ENCODE data around the gene DDR1.

Gene DDR1

DNA sequence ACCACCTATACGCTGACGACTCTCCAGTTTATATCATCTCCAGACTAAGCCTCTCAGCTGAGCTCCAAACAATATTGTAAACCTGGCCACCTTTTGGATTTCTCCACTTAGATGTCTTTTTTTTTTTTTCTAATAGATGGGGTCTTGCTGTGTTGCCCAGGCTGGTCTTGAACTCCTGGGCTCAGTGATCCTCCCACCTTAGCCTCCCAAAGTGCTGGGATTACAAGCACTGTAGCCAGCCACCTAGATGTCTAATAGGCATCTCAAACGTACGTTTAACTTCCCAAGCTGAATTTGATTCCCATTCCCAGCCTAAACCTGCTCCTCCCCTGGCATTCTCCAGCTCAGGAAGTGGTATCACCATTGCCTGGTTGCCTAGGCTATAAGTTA, 5.2 kb downstream of the DDR1 start:
- DNase-seq (ENCODE audit: low read depth), result no peak
- no peak overlapping the region for H3K4me3 ChIP-seq (ENCODE audit: low read length)
- TF ChIP-seq, protein P1, sequence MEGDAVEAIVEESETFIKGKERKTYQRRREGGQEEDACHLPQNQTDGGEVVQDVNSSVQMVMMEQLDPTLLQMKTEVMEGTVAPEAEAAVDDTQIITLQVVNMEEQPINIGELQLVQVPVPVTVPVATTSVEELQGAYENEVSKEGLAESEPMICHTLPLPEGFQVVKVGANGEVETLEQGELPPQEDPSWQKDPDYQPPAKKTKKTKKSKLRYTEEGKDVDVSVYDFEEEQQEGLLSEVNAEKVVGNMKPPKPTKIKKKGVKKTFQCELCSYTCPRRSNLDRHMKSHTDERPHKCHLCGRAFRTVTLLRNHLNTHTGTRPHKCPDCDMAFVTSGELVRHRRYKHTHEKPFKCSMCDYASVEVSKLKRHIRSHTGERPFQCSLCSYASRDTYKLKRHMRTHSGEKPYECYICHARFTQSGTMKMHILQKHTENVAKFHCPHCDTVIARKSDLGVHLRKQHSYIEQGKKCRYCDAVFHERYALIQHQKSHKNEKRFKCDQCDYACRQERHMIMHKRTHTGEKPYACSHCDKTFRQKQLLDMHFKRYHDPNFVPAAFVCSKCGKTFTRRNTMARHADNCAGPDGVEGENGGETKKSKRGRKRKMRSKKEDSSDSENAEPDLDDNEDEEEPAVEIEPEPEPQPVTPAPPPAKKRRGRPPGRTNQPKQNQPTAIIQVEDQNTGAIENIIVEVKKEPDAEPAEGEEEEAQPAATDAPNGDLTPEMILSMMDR (conservative IDR thresholded peaks at IDR 0.05; ENCODE audit: low read length), result no peak

DNA sequence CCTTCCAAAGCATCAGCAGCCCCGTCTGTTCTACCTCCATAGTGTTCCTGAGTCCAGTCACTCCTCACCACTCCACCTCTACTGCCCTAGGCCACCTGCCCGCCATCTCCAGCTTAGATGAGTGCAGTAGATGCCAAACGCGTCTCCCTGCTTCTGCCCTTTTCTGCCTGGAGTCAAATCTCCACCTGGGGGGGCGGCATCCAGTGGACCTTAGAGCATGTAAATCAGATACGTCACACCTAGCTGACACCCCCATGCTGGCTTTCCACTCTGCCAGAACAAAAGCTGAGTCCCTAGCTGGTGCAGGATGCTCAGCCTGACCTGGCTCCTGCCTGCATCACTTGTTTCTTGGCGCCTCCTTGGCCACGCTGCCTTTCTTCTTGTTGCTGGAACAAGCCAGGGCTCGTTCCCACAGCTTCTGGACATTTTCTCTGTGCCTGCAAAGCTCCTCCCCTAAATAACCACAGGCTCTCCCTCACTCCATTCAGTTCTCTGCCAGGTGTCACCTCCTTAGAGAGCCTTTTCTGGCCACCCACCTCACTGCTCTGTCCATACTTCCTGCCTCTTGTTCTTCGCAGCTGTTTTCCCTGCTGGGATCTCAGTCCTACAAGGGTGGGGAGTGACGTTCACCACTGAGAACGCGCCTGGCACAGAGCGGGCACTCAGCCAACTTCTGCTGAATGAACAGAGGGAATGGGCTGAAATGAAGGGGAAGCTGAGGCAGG, 5.8 kb downstream of the DDR1 start:
- H3K4me3 ChIP-seq (ENCODE audit: low read length), result no peak overlapping the region
- TF ChIP-seq, protein P1 (conservative IDR thresholded peaks at IDR 0.05; ENCODE audit: low read length), result no peak
- no peak for DNase-seq (ENCODE audit: low read depth)

DNA sequence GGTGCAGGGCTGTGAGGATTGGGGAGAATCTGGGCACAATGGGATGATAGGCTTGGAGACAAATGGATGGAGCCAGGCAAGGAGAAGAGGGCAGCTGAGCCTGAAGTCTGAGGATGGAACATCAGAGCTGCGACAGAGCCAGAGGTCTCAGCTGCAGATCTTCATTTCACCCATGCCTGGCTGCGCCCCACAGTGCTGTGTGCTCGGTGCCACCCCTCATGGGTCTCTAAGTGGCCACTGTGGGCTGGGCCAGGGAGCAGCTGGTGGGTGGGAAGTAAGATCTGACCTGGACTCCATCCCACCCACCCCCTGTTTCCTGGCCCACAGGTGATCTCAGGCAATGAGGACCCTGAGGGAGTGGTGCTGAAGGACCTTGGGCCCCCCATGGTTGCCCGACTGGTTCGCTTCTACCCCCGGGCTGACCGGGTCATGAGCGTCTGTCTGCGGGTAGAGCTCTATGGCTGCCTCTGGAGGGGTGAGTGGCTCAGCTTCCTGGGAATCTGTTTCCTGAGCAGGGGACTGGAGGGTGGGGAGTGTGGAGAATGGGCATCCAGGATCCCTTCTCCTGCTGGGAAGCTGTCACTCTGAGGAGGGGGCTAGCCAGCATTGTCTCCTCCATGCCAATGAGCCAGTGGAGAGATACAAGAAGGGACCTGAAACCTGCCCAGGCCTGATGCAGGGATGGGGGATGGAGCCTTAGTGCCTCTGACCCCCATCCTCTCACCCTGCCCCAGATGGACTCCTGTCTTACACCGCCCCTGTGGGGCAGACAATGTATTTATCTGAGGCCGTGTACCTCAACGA, 6.5 kb downstream of the DDR1 start:
- TF ChIP-seq, protein P1 (conservative IDR thresholded peaks at IDR 0.05; ENCODE audit: low read length), result no peak
- no peak for DNase-seq (ENCODE audit: low read depth)
- no peak overlapping the region for H3K4me3 ChIP-seq (ENCODE audit: low read length)

DNA sequence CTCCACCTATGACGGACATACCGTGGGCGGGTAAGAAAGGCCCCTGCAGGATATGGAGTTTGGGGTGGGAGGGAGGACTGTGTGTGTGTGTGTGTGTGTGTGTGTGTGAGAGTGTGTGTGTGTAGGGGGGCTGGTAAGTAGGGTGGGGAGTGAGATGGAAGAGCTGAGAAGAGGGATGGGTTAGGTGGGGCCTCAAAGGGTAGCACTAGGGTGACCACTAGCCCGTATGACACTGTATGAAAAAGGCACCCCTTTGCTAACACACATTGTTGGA, 7.1 kb downstream of the DDR1 start:
- DNase-seq (ENCODE audit: low read depth), result no peak
- TF ChIP-seq, protein P1 (conservative IDR thresholded peaks at IDR 0.05; ENCODE audit: low read length), result no peak
- no peak overlapping the region for H3K4me3 ChIP-seq (ENCODE audit: low read length)

DNA sequence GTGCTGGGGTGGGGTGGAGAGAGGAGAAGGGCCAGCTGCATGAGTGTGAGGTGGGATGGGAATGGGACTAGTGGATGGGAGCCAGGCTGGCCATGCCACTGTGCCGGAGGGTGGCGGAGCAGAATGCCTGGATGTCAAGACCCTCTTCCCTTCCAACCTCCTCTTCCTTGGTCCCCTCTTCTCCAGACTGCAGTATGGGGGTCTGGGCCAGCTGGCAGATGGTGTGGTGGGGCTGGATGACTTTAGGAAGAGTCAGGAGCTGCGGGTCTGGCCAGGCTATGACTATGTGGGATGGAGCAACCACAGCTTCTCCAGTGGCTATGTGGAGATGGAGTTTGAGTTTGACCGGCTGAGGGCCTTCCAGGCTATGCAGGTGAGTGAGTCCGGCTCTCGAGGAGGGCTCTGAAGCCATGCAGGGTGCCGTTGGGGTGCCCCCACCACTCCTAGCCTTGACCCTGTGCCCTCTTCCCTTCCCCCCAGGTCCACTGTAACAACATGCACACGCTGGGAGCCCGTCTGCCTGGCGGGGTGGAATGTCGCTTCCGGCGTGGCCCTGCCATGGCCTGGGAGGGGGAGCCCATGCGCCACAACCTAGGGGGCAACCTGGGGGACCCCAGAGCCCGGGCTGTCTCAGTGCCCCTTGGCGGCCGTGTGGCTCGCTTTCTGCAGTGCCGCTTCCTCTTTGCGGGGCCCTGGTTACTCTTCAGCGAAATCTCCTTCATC, 7.7 kb downstream of the DDR1 start:
- TF ChIP-seq, protein P1 (conservative IDR thresholded peaks at IDR 0.05; ENCODE audit: low read length), result no peak
- no peak for DNase-seq (ENCODE audit: low read depth)
- H3K4me3 ChIP-seq (ENCODE audit: low read length), result no peak overlapping the region

DNA sequence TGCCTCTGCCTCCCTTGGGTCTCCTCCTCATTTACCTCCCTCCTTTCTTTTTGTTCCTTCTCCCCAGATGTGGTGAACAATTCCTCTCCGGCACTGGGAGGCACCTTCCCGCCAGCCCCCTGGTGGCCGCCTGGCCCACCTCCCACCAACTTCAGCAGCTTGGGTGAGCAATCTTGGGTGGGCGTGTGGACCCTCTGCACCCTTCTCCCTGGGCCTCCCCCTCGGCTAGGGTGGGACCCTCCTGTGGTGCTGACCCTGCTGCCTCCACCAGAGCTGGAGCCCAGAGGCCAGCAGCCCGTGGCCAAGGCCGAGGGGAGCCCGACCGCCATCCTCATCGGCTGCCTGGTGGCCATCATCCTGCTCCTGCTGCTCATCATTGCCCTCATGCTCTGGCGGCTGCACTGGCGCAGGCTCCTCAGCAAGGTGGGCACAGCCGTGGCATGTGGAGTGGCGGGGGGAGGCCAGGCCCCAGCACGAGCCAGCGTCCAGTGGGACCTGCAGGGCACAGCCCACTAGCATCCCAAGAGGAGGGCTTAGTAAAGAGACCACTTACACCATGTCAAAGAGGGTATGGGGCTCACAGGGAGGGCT, 8.8 kb downstream of the DDR1 start:
- H3K4me3 ChIP-seq (ENCODE audit: low read length), result no peak overlapping the region
- DNase-seq (ENCODE audit: low read depth), result no peak

More for the DNA sequence above, 8.8 kb downstream of the DDR1 start:
- TF ChIP-seq, protein P1 (conservative IDR thresholded peaks at IDR 0.05; ENCODE audit: low read length), result no peak
